ENCODE data around the gene PEX11G.

GRCh38 chr19:7434391-7434790, 54.4 kb downstream of the PEX11G start:
- TF ChIP-seq CTCF (IDR thresholded peaks at IDR 0.05) (no peak), POLR2A (IDR thresholded peaks at IDR 0.05) (no peak)
